Loucy (cell line): Measurements from ENCODE around the gene GSTT4.
"Not testable (repeated sequence)": the region's sequence is repeated elsewhere in the genome, so short reads cannot be mapped to it uniquely, and the experiment has no call there.

Experiments used
- CTCF ChIP-seq: fragments of 200-600 bp; sonication (generic); conservative IDR thresholded peaks from 2 replicates; pipeline ENCODE4 v1.5.1; 2014; ENCODE audit warnings: mild to moderate bottlenecking, antibody characterized with exemption, low read length
- EZH2phosphoT487 ChIP-seq: fragments of 200-600 bp; IDR thresholded peaks from 2 replicates; pipeline ENCODE4 v1.6.1; 2018; ENCODE audit warnings: antibody characterized with exemption, mild to moderate bottlenecking, moderate library complexity, borderline replicate concordance

- TF ChIP-seq EZH2phosphoT487, CTCF: not testable (repeated sequence)
Measured at GRCh38 chr22:23989583-23990244, 15.5 kb downstream of the GSTT4 start.
